Measurements from ENCODE around the gene DNAH9.
"Not testable (repeated sequence)": the region's sequence is repeated elsewhere in the genome, so short reads cannot be mapped to it uniquely, and the experiment has no call there.

The DNAH9 gene

DNA sequence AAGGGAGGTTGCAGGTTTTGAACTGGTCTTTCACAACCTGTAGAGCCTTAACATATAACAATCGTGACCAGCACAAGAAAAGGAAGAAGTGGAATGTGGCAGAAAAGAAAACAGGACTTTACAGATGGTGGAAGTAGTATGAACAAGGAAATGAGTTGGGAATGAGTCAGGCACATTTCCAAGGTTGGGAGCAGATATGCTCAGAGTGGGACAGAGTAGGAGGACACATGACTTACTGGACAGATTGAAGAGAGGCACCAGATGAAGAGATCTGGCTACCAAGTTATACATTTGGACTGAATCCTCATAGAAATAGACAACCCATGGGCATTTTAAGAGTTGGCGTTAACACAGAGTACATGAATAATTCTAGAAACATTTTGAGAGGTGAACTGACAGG, 303.7 kb downstream of the DNAH9 start:
- in situ Hi-C loops (cut with HindIII; ENCODE audit: low sequenced_read_pairs), result no loop called here

DNA sequence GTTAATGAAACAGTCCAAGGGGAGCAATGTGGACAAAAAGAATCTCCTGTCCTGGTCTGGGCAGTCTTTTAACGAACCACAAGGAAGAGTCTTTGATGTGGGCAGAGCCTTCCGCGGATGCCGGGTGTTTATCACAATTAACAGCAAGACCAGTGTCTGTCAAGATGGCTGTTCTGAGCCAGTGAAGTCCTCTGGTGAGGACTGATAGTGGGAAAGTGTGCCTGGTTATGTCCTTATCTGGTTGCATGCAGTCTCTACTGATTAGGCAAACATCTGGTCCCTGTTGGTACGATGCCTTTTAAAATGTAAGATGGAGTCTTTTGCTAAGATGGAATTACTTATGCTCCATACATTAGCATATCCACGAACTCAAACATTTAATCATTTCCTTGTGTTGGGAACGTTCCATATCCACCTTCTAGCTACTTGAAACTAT, 310.5 kb downstream of the DNAH9 start:
- in situ Hi-C loops (cut with HindIII; ENCODE audit: low sequenced_read_pairs), result no loop called here

DNA sequence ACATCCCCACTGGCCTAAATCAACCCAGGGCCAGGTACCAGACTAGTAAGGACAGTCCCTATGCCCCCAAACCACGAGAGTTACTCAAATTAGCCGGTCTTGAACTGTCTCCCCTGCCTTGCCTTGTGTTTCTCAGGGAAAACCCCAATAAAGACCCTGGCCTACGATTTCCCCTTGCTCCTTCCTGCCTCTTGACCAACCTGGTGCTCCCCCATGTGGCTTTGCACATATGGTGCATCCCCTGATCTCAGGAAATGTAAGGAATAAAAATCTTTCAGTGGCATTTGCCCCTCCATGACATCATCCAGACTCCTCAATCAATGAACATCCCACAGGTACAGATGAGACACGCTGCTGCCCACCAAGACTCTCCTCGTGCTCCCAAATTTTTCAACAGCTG, 311.1 kb downstream of the DNAH9 start:
- in situ Hi-C loops (cut with HindIII; ENCODE audit: low sequenced_read_pairs), result no loop called here

DNA sequence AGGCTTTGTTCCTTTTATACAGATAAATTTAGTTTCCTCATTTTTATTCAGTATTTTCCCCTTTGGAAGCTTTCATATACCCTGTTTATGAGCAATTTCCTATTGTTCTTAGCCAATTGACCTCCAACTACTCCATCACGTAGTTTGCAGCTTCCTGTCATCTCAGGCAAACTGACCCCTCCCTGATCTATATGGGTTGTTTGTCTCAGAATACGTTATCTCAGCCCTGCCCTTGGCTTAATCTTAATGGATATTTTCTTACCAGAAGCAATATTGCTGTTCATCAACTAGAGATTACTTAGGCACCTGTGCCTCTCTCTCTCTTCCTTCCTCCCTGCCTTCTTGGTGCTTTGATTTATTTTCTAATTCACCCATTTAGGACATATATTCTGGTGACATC, 317.8 kb downstream of the DNAH9 start:
- in situ Hi-C loops (cut with HindIII; ENCODE audit: low sequenced_read_pairs), result no loop called here

DNA sequence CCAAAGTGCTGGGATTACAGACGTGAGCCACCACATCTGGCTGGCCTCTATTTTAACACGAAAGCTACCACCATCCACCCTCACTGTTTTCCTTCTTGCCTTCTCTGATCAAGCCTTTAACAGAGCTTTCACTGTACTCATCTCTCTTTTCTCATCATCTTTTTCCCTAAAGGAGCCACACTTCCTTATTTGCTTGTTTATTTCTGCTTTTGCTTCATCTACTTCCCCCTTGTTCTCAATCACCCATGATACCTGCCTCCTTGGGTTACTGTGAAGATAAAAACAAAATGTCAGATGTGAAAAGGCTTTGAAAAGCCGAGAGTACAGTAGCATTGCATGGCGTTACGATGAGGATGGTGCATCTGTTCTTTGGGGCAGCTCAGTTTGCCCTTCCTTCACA, 319.1 kb downstream of the DNAH9 start:
- in situ Hi-C loops (cut with HindIII; ENCODE audit: low sequenced_read_pairs), result no loop called here

DNA sequence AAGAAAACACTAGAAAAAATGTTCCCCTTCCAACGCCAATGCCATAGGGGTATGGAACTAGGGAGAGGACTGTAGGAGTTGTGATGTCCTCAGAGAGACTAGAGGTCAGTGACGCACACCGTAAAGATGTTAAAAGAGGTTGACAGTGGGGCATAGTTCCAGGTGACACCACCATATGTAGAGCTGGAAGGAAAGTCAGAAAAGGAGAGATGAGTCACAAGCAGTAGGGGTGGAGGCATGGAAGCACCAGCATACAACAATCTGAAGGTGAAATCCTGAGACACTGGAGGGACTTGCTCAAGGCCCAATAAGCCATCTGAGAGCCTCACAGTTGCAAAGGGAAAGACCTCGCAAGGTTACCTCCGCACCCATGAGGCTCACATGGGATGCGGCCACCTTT, 323.0 kb downstream of the DNAH9 start:
- in situ Hi-C loops (cut with HindIII; ENCODE audit: low sequenced_read_pairs), result no loop called here

DNA sequence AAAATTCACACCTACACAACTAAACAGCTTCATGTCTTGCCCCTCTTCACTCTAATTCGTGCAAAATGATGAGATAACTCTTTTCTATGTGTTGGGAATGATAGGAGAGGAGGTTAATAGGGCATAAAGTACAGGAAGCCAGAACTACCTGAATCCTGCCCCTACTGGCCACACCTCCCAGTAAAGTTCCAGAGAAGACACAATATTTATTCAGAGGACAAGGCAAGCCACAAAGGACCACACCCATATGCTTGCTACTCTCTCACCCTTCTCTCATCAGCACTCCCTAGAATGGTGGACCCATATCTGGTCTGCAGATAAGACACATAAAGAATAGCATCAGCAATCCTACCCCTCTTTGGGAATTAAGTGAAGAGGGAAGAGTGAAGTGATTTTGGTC, 324.4 kb downstream of the DNAH9 start:
- in situ Hi-C loops (cut with HindIII; ENCODE audit: low sequenced_read_pairs), result no loop called here

DNA sequence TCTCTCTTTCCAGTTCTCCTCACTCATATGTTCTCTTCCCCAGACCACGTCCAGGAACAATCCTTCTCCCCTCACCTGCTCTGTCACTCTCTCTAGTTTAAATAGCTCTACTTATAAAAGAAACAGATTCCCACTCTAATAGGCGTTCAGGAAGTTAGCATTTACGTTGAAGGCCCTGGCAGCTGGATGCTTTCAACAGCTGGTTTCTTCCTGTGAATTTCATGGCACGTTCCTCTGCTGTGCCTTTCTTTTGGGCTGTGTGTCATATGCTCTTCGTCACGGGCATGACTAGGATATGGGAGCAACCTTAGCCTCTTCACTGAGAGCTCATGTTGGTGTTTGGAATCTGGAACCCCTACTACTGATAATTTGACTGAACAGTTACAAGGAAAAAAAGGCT, 325.8 kb downstream of the DNAH9 start:
- in situ Hi-C loops (cut with HindIII; ENCODE audit: low sequenced_read_pairs), result no loop called here

DNA sequence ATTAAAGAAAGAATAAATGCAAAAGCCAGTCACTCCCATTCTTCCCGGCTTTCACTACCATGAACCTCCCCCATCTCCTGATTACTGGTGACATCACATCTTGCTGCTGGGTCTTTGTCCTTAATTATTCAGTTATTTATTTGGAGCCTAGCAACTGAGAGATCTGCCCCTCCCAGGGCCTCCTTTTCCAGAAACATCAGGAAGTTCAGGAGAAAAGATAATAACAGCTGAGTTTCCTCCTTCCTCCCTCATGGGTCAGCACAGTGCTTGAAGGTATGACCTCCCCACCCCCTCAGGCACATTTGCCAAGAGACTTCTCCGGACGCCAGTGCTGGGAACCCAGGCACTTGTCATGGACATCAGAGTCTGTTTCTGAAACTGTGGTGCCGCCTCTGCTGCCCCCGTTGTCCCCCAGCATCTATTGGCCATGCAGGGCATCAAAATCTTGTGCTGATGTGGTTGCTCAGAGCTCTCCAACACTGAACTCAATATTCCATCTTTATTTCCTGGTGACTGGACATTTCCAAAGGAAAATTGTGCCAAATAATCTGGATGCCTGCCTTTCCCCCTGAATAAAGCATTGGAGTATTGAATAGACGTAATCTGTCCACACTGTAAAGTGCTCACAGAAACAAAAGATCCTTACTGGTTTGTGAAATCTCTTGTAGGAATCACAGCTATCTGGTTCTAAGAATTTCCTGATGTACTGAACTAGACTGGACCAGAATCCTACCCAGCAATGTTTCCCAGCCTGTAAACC, 327.2 kb downstream of the DNAH9 start:
- in situ Hi-C loops (cut with HindIII; ENCODE audit: low sequenced_read_pairs), result no loop called here

DNA sequence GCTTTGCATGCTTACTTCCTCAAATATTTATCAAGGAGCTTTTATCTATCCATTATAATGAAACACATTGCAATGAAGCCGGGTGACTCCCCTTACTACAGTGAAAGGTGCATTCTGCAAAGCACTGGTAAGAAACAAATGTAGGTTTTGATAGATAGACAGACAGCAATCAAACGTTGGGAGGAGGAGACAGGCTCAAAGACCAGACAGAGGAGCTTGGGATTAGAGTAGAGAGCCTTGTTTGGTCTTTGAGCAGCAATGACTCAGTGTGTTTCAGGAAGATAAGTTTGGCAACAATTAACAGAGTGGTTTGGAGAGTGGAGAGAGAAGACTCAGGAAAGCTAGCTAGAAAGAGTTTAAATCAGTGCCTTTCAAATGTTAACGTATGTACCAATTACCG, 330.2 kb downstream of the DNAH9 start:
- in situ Hi-C loops (cut with HindIII; ENCODE audit: low sequenced_read_pairs), result no loop called here

DNA sequence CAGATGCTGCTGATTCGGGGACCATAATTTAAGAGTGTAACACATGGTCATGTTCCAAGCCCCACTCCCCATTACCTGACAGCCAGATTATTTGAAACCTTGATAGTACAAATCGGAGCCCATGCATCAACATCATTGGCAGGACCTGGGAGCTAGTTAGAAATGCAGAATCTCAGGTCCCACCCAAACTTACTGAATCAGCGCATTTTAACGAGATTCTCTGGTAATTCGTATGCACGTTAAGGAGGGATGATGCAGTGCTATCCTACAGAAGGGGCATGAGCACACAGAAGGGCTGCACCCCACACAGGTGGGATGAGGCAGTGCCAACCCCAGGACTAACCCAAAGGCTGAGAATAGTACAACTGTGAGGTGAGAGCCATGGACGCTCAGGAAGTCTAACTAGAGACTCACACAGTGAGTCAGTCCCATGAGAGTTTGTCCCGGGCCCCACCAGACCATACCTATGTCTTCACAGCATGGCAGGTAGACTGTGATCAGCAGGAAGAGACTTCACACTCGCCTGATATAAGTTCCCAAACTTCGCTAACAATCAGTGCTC, 334.1 kb downstream of the DNAH9 start:
- in situ Hi-C loops (cut with HindIII; ENCODE audit: low sequenced_read_pairs), result no loop called here

DNA sequence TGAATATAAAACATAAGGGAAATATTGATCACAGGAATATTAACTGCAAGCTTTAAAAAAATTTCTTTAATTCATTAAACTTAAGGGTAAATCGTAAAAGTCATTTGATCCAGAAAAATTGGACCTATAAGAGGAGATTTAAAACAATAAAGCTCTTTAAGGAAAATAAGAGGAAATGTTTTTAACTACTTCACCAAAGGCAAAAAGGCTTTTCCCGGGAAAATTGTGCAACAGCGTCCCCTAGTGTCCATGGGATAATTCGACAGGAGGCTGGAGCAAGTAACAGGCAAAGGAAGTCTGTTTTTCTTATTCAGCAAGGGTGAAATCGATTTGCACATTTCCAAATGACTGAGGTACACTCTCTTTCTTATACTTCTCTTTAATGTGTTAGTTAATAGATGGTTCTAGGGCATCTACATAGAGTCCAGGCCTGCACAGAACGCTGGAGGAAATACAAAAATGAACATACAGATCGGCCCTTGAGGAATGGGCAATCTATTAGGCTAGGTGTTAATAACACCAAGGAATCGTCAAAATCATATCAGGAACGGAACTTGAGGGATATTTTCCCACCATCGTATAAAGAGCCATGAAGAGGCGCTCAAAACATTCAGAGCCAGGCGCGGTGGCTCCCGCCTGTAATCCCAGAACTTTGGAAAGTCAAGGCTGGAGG, 337.6 kb downstream of the DNAH9 start:
- in situ Hi-C loops (cut with HindIII; ENCODE audit: low sequenced_read_pairs), result no loop called here

DNA sequence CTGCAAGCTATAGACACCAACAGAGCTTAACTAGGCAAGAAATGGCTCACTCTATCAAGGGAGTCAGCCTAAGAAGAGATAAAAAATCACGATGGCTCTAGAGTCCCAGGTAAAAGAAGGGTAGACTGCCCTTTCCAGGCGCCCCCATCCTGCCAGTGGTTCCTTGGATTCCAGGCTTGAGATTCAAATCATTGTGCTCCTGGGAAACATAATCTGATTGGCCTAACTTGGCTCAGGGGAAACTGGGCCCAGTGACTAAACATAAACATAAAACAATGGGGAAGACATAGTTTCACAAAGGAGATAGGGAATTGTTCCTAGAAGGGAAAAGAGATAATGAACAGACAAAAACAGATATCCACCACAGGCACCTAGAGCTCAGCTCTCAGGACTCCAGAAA, 342.6 kb downstream of the DNAH9 start:
- in situ Hi-C loops (cut with HindIII; ENCODE audit: low sequenced_read_pairs), result no loop called here

DNA sequence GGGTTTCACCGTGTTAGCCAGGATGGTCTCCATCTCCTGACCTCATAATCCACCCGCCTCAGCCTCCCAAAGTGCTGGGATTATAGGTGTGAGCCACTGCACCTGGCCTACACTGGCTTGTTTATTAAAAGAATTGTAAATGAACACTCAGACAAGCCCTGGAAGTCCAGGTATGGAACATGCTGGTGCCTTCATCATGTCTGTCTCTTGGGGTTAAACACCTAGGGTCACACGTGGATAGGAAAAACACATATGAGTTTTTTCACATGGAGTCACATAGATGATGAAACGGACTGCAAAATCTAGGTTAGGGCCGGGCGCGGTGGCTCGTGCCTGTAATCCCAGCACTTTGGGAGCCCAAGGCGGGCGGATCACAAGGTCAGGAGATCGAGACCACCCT, 344.8 kb downstream of the DNAH9 start:
- in situ Hi-C loops (cut with HindIII; ENCODE audit: low sequenced_read_pairs), result not testable (repeated sequence)

DNA sequence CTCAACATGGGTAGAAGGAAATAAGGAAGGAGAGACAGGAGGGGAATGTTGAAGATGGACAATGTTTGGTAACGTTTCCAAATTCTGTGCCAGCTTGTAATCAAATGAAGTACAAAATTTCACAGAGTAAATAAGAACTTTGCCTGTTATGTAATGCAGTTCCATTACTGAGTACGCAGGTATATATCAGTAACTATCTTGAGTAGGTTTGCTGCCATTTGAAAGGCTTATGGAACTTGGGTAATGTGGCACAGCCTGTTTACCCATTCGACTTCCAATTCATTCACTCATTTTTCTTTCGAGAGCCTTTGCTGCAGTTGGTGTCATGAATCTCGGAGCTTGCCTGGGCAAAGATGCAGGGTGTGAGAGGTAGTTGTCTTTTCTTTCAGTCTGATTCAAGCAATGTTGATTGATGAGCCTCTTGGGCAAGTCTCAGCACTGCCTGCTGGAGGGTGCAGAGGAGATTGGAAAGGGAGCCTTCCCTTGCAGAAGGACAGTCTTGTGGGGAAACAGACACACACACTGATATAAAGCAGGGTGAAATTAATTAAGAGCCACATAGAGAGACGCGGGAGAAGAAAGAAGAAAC, 345.6 kb downstream of the DNAH9 start:
- in situ Hi-C loops (cut with HindIII; ENCODE audit: low sequenced_read_pairs), result no loop called here

DNA sequence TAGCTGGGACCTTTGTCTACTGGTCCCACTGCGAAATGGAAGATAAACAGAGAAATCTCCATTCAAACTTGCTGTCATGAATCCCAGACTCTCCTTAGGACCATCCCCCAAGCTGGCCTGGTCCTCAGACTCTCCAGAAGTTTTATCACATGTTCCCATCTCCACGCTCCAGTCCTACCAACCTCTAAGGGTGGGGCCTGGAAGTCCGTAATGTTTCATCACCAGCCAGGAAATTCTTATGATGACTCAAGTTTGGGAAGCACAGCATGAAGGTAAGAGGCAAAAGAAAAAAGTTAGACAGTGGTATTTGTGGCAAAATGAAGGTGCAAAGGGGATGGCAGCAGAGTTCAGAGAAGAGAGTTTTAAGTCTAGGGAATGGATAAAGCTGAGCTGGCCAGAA, 346.3 kb downstream of the DNAH9 start:
- in situ Hi-C loops (cut with HindIII; ENCODE audit: low sequenced_read_pairs), result no loop called here

DNA sequence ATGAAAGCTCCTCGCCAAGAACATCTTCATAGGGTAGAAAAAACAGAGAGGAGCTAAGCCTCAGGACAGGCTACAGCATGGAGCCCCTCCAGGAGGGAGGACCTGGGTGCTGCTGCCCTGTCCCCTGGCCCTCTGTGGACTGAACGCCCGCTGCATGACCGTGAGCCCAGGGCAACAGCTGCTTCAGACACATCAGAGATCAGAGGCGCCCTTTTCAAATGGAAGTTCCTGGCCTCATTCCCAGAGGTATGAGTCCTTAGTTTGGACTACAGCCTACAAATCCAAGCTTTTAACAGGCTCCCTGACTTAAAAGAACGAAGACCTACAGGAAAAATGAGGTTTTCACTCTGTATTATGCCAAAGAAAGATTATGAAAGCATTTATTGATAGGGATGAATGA, 350.5 kb downstream of the DNAH9 start:
- in situ Hi-C loops (cut with HindIII; ENCODE audit: low sequenced_read_pairs), result no loop called here

DNA sequence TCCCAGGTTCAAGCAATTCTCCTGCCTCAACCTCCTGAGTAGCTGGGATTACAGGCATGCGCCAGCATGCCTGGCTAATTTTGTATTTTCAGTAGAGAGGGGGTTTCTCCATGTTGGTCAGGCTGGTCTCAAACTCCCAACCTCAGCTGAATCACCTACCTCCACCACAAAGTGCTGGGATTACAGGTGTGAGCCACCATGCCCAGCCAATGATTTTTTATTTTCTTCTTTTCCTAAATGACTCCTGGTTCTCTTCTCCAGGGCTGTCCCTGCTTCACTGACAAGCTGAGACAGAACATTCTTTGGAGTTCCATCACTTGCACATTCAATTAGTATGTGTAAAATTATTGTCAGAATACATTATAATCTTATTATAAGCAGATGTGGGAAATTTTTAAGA, 351.3 kb downstream of the DNAH9 start:
- in situ Hi-C loops (cut with HindIII; ENCODE audit: low sequenced_read_pairs), result not testable (repeated sequence)

DNA sequence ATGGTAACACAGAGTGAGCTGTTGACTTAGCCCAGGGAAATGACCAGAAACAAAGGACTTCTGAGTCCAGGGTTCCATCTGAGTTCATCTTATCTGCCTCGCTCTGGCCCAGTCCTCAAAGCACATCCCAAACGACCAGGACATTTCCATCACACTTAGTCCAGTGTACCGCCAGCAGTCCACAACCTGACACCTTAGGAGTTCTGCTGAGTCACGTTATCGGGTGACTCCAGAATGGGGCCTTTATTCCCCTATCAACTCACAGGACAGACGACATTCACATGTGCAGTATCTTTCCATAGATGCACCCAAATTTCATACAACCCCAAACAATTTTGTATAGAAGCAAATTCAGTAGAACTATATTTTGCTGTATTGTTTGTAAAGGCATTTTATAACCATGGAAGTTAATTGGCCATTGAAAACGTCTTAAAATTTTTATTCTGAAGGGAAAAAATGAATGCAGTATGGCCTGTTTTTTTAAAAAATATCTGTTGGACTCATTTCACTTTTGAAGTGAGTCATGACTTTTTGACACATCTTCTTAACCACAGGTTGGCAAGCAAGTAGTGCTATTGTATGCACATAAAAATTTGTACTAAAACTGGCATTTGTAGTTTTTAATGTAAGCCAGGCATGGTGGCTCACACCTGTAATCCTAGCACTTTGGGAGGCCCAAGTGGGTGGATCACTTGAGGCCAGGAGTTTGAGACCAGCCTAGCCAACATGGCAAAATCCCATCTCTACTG, 352.7 kb downstream of the DNAH9 start:
- in situ Hi-C loops (cut with HindIII; ENCODE audit: low sequenced_read_pairs), result no loop called here

DNA sequence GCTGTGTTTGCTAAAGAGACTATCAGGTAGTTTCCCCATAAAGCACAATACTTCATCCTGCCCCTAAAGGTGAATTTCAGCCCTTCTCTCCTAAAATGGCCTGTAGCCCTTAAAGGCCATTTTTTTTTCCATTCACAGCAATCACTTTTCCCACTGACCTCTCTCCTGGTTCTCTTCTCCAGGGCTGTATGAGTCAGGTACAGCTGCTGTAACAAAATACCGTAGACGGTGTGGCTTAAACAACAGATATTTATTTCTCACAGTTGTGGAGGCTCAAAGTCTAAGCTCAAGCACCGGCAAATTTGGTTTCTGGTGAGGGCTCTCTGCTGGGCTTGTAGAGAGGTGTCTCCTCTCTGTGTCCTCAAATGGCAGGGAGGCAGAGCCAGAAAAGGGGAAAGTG, 354.3 kb downstream of the DNAH9 start:
- in situ Hi-C loops (cut with HindIII; ENCODE audit: low sequenced_read_pairs), result no loop called here

DNA sequence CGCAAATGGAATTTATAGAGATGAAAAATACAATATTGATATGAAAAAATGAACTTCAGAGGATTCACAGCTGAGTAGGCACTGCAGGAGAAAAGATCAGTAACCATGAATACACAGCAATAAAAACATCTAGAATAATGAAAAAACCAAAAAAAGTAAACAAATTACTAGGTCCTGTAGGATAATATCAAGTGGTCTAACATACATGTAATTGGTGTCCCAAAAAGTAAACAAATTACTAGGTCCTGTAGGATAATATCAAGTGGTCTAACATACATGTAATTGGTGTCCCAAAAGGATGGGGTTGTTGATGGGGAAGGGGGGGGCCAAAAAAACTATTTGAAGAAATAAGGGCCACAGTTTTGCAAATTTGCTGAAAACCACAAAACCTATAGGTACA, 355.7 kb downstream of the DNAH9 start:
- in situ Hi-C loops (cut with HindIII; ENCODE audit: low sequenced_read_pairs), result no loop called here
